ENCODE results near the gene STK32B.

- TF ChIP-seq HDGF (IDR thresholded peaks at IDR 0.05; ENCODE audit: borderline replicate concordance) (no peak), TARDBP (IDR thresholded peaks at IDR 0.05) (no peak), SUZ12 (IDR thresholded peaks at IDR 0.05) (no peak), BHLHE40 (IDR thresholded peaks at IDR 0.05; ENCODE audit: borderline replicate concordance) (no peak)
These were observed 427.4 kb downstream of the STK32B start for GRCh38 chr4:5478697-5479096.
